ENCODE results near the gene HRAS. TPM values are rescaled to one million over a fixed set of nuclear protein-coding genes. Genes with fewer than 3 reads are reported as not detected.

The HRAS gene
- total and polyA plus RNA-seq, 2 of the 8 experiments (the other 6 are each of a cell fraction or from before 2014, with no cell fraction given) = 44.3 to 54.7 TPM

DNA sequence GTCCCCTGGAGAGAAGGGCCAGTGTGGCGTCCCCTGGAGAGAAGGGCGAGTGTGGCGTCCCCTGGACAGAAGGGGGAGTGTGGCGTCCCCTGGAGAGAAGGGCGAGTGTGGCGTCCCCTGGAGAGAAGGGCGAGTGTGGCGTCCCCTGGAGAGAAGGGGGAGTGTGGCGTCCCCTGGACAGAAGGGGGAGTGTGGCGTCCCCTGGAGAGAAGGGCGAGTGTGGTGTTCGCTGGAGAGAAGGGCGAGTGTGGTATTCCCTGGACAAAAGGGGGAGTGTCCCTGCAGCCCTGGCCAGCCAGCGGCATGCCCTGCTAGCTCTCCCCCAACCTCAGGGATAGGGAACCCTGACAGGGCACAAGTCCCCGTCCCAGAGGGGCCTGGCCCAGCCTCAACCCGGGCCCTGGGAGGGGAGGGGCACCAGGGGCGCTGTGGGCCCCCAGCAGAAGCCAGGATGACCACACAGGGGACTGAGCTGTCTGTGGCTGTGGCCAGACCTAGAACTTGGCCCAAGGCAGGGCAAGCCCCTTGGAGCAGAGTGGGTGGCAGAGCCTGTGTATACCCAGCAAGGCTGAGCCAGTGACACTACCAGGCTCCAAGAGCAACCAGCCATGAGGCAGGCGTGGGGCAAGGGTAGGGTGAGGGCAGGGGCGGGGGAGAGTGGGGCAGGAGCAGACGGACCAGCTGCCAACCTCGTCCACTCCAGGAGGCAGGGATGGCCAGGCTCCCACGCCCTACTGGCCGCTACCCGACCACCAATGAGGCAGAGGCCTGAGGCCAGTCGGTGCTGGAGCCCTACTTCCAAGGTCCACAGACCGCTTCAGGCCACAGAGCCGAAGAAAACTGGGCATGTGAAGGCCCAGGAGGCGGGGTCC is 4.2 kb downstream of the HRAS start:
- no peak overlapping the region for H4K5ac ChIP-seq (ENCODE audit: insufficient read length, low read depth, low read length)
- FAIRE-seq (no peak), DNase-seq (ENCODE audit: low read depth in 1 of 2, low spot score in 2 of 2) (peak in 1 of 2 experiments; percentile 46)
- H3K9me3 ChIP-seq (ENCODE audit: insufficient read depth in 2 of 2, low read depth in 1 of 2, low read length in 1 of 2) = no peaks in the 10 kb centered on the region
- no peak overlapping the region for H3K4me3 ChIP-seq (ENCODE audit: extremely low read depth in 1 of 4, insufficient read depth in 2 of 4, low read depth in 3 of 4, low read length in 4 of 4)
- H2BK120ac ChIP-seq (replicated peaks; ENCODE audit: low read depth, low read length) = no peak overlapping the region
- H4K20me1 ChIP-seq (replicated peaks in 1 of 2; ENCODE audit: control insufficient read depth in 1 of 2, insufficient read depth in 2 of 2, low read length in 2 of 2) = peaks cover 7 to 11% of the 10 kb centered on the region in 2 experiments
- no peak overlapping the region for H3K27ac ChIP-seq (ENCODE audit: low read depth, low read length)
- no peak overlapping the region for H3K14ac ChIP-seq (ENCODE audit: insufficient read length)
- 90% methylated on average over 17 of the region's 28 CpGs; no CpG with 5 or more reads in 1 of the 2 experiments for WGBS, 2 experiments (ENCODE audit: extremely low coverage in 1 of 2, insufficient coverage in 1 of 2, insufficient read length in 1 of 2, insufficient replicate concordance in 2 of 2, low coverage in 1 of 2, low lambda C conversion rate in 2 of 2, missing lambda C conversion rate in 1 of 2)
- ChIA-PET POLR2A (ENCODE audit: partially characterized antibody) (interaction anchor here (0.8 to 1.8 kb wide), 4 partner anchors 23 to 107 kb away, joined by 3 to 8 read pairs (median 4); no protein-coding TSS in a partner anchor), CTCF (ENCODE audit: partially characterized antibody) (interaction anchor here (1.4 kb wide), 1 partner anchor 58 kb away, joined by 3 read pairs; no protein-coding TSS in a partner anchor)
- no peak overlapping the region for H3K18ac ChIP-seq (ENCODE audit: extremely low read depth, low read length)
- no peak overlapping the region for H3K4me2 ChIP-seq (ENCODE audit: insufficient read depth in 1 of 2, low read depth in 2 of 2, low read length in 2 of 2)
- H3K23ac ChIP-seq (ENCODE audit: insufficient read length) = no peak overlapping the region
- H2AK5ac ChIP-seq (ENCODE audit: low read depth, low read length) = no peak overlapping the region
- no peak overlapping the region for H2BK20ac ChIP-seq (ENCODE audit: low read length)
- H2AFZ ChIP-seq (ENCODE audit: low read length) = no peak overlapping the region
- peaks cover 0 to 15% (median 6%) of the 10 kb centered on the region in 4 experiments; a peak in 5 of 8 replicates for H3K36me3 ChIP-seq (ENCODE audit: control insufficient read depth in 2 of 4, insufficient read depth in 4 of 4, low read length in 3 of 4)
- H3K79me1 ChIP-seq (ENCODE audit: low read depth, low read length) = no peaks in the 10 kb centered on the region
- H3K79me2 ChIP-seq (ENCODE audit: control insufficient read depth in 1 of 2, insufficient read depth in 2 of 2, low read length in 2 of 2) = no peaks in the 10 kb centered on the region
- no peak overlapping the region for H2BK12ac ChIP-seq (ENCODE audit: low read depth, low read length)
- H3K23me2 ChIP-seq (ENCODE audit: low read depth, low read length) = peaks cover 9% of the 10 kb centered on the region; the same call in 1 of the 2 replicates
- no peak overlapping the region for H2BK15ac ChIP-seq (ENCODE audit: low read length)
- no peak overlapping the region for H3K9ac ChIP-seq (replicated peaks in 1 of 4; ENCODE audit: extremely low read depth in 1 of 4, low read depth in 3 of 4, low read length in 3 of 4)
- H3K4ac ChIP-seq (replicated peaks; ENCODE audit: insufficient read length, low read depth, low read length) = no peak overlapping the region
- no peak overlapping the region for H4K91ac ChIP-seq (replicated peaks; ENCODE audit: insufficient read length, low read length)
- no peak overlapping the region for H2BK5ac ChIP-seq (ENCODE audit: low read depth, low read length)
- no peak overlapping the region for H4K8ac ChIP-seq (ENCODE audit: extremely low read depth, insufficient read depth, low read length)
- H3K4me1 ChIP-seq (replicated peaks in 1 of 4; ENCODE audit: control insufficient read depth in 3 of 4, insufficient read depth in 4 of 4, low read length in 3 of 4) = peaks cover 0 to 6% (median 2%) of the 10 kb centered on the region in 4 experiments; a peak in 5 of 7 replicates
- H3K27me3 ChIP-seq (replicated peaks in 1 of 4; ENCODE audit: control insufficient read depth in 3 of 4, extremely low read depth in 1 of 4, insufficient read depth in 3 of 4, low read length in 3 of 4) = no peaks in the 10 kb centered on the region
- H3K56ac ChIP-seq (replicated peaks; ENCODE audit: insufficient read length, low read depth, low read length) = no peak overlapping the region
- no peak for TF ChIP-seq POLR2A (IDR thresholded peaks at IDR 0.05; ENCODE audit: control extremely low read depth in 1 of 2, low read depth in 2 of 2, low read length in 2 of 2)
- no peak for TF ChIP-seq ASH2L (IDR thresholded peaks at IDR 0.05; ENCODE audit: low read length)
- no peak for TF ChIP-seq TCF12 (IDR thresholded peaks at IDR 0.05; ENCODE audit: low read depth, low read length)
- no peak for TF ChIP-seq RBBP5 (IDR thresholded peaks at IDR 0.05; ENCODE audit: borderline replicate concordance, low read depth, low read length)
- TF ChIP-seq CHD2 (IDR thresholded peaks at IDR 0.05; ENCODE audit: low read length) = no peak
- no peak for TF ChIP-seq RFX5 (IDR thresholded peaks at IDR 0.05; ENCODE audit: borderline replicate concordance, low read depth, low read length)

All from H1 (cell line).